Right lobe of liver (tissue), 6 donors: ENCODE data around the gene NXNL1. TPM values are rescaled to one million over a fixed set of nuclear protein-coding genes. Genes with fewer than 3 reads are reported as not detected.

Experiments used
- ATAC-seq, 4 donors: fragments of 200-7000 bp; cut with Tn5 transposase; one replicate each; pipeline ENCODE4 v1.9.1; 2020; ENCODE audit warnings: mild to moderate bottlenecking in 4 of 4, moderate library complexity in 4 of 4
- DNase-seq, 3 donors: peaks; one replicate each; pipeline ENCODE4 v3.0.0-alpha.2; 2020
- H3K27ac ChIP-seq, 3 donors: fragments of 200-600 bp; one replicate each; pipeline ENCODE4 v1.8.0; 2022
- H3K27me3 ChIP-seq, 2 donors: fragments of 200-600 bp; one replicate each; pipeline ENCODE4 v1.8.0; 2022
- H3K36me3 ChIP-seq, 4 donors: fragments of 200-600 bp; sonication (generic) in 1 of 4; one replicate each; pipeline versions ENCODE4 v1.5.1 to v1.8.0; 2017 to 2022; ENCODE audit warnings: control low read depth in 1 of 4
- H3K4me1 ChIP-seq, 4 donors: fragments of 200-600 bp; sonication (generic) in 1 of 4; one replicate each; pipeline versions ENCODE4 v1.5.1 to v1.8.0; 2017 to 2022; ENCODE audit warnings: control low read depth in 1 of 4
- H3K4me3 ChIP-seq, 3 donors: fragments of 200-600 bp; one replicate each; pipeline ENCODE4 v1.8.0; 2022
- H3K9me3 ChIP-seq, 4 donors: fragments of 200-600 bp; sonication (generic) in 1 of 4; one replicate each; pipeline versions ENCODE4 v1.5.1 to v1.8.0; 2017 to 2022; ENCODE audit warnings: control low read depth in 1 of 4
- CTCF ChIP-seq, 4 donors: fragments of 200-600 bp in 3 of 4; fragments of 450-650 bp in 1 of 4; IDR thresholded peaks; one replicate each; pipeline versions ENCODE4 v1.5.1 to v1.8.0; 2016 to 2022; ENCODE audit warnings: antibody characterized with exemption in 4 of 4, mild to moderate bottlenecking in 2 of 4
- POLR2A ChIP-seq: fragments of 450-650 bp; IDR thresholded peaks from one replicate; pipeline ENCODE4 v1.6.1; 2017; ENCODE audit warnings: antibody characterized with exemption, mild to moderate bottlenecking
- WGBS: methylation state at CpG from one replicate; pipeline ENCODE4 v1.1.6; 2018; ENCODE audit warnings: low coverage, low lambda C conversion rate; ENCODE audit not compliant: insufficient coverage; ENCODE audit errors: missing lambda C conversion rate; 5-methylcytosine and 5-hydroxymethylcytosine counted together
- intact Hi-C, 2 donors: fragments of 100-400 bp; cut with DNase I; formaldehyde crosslinking; loops; one replicate each; pipeline versions ENCODE4 v1.11.2 to v1.14.1; 2022
- total RNA-seq, 6 experiments: library from RNA; depleted of rRNA in 2 of 6; stranded (reverse); fragments of >200 nt in 2 of 6; fragmentation: NEBNext Ultra II Directional in 3 of 6; extraction: Animal tissue kit (Norgen Biotek cat#: 25700) in 3 of 6; gene quantifications; one replicate each; pipeline versions ENCODE4 v1.1.0 to v1.2.4, GENCODE V29; 2016 to 2023
- donor health status: DM: no; HTN: yes; CAD: no.
- donor health status: DM: no; HTN: no; CAD: no.
- donor health status: DM: no; HTN: no; CAD: no.
- donor health status: DM: no; HTN: yes; CAD: no.
- donor health status: DM: no; HTN: yes; CAD: no.

Gene NXNL1
- total RNA-seq, 6 experiments from 2014 or later, result not detected

DNA sequence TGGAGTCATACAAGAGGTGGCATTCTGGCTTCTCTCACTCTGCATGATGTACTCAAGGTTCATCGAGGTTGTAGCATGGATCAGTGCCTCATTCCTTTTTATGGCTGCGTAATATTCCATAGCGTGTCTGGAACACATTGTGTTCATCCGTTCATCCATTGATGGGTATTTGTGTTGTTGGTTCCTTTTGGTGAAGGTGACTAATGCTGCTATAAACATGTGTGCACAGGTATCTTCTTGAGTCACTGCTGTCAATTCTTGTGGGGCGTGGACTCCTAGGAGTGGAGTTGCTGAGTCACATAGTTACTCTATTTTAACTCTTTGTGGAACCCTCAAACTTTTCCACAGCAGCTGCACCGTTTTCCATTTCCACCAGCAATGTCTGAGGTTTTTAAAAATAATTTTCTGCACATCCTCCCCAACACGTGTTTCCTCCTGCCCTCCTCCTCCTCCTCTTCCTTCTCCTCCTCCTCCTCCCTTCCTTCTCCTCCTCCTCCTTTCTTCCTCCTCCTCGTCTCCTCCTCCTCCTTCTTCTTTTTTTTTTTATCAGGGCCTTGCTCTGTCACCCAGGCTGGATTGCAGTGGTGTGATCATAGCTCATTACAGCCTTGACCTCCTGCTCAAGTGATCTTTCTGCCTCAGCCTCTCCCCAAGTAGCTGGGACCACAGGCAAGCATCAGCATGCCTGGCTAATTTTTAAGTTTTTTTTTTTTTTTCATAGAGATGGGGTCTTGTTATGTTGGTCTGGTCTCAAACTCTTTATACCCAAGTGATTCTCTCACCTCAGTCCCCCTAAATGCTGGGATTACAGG lies 10.3 kb downstream of the NXNL1 start:
- Histone ChIP-seq H3K27ac (no peak overlapping the region), H3K4me1 (peaks cover 0 to 6% (median 0%) of the 10 kb centered on the region in 4 donors), H3K36me3 (no peaks in the 10 kb centered on the region), H3K4me3 (no peak overlapping the region), H3K27me3 (peaks cover 0 to 3% of the 10 kb centered on the region in 2 donors), H3K9me3 (no peaks in the 10 kb centered on the region)
- DNase-seq (no peak), ATAC-seq (no peak)
- intact Hi-C loops, result loop anchor here (10.0 kb wide), 2 partner anchors 56 to 106 kb away; partner anchors contain the start of gene CCDC194 (in 1 of the 2)
- 48% methylated on average over 8 of the region's 8 CpGs for WGBS
- no peak for TF ChIP-seq CTCF (IDR thresholded peaks at IDR 0.05)
- TF ChIP-seq POLR2A, result no peak

DNA sequence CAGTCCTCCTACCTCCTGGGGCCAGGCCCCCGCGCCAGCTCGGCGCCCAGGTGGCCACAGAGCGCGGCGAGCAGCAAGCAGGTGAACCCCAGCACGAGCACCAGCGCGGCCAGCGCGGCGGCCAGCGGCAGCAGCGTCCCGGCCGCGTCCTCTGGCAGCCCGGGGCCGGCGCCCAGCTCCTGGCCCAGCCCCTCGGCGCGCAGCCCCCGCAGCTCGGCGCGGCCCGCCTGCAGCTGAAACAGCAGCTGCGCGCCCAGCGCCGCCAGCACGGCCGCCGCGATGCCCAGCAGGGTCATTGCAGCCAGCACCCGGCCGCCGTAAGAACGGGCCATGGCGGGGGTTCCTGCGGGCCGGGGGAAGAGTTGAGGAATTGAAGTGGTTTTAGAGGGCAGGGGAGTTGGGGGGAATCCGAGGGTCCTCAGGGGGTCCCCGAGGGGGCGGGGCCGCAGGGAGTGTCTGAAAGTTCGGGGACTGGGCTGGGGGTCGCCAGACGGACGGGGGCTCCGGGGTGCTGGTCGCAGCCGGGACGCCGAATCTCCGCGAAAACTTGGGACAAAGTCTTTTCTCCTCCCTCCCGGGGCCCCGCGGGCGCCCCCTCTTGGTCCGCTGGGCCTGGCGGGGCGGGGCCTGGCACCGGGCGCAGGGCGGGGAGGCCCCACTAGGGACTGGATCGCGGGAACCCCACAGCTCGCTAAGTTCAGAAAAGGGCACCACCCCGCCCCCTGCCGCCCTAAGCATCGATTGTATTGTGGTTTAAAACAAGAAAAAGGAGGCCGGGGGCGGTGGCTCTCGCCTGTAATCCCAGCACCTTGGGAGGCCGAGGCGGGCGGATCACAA lies 12.4 kb downstream of the NXNL1 start, which contains the start of gene TMEM221:
Gene TMEM221, minus strand, starts transcription at position 538 of the 837 bp plus-strand sequence. Its CDS starts 206 bp downstream, at position 332.
- DNase-seq, result peak in 1 of 3 donors; percentile 47
- no peaks in the 10 kb centered on the region for H3K9me3 ChIP-seq
- peak; percentile 67 to 79 (median 71) for ATAC-seq
- no peak within 1 kb of the TSS for H3K27ac ChIP-seq
- H3K4me1 ChIP-seq, result peaks cover 0 to 6% (median 0%) of the 10 kb centered on the region in 4 donors
- no peaks in the 10 kb centered on the region for H3K27me3 ChIP-seq
- no peaks in the 10 kb centered on the region for H3K36me3 ChIP-seq
- peak within 1 kb of the TSS; percentile 25 to 42 (median 35) for H3K4me3 ChIP-seq
- intact Hi-C loops, result no loop called here
- TF ChIP-seq CTCF (IDR thresholded peaks at IDR 0.05) (peak; percentile 17 to 49 (median 40)), POLR2A (no peak)
- 7% methylated on average over 21 of the region's 81 CpGs for WGBS

- Histone ChIP-seq H3K27ac (no peak overlapping the region), H3K27me3 (no peaks in the 10 kb centered on the region), H3K4me1 (peaks cover 0 to 6% (median 0%) of the 10 kb centered on the region in 4 donors), H3K36me3 (no peaks in the 10 kb centered on the region), H3K4me3 (no peak overlapping the region), H3K9me3 (no peaks in the 10 kb centered on the region)
- TF ChIP-seq CTCF (IDR thresholded peaks at IDR 0.05) (no peak), POLR2A (no peak)
- WGBS, result 83% methylated on average over 2 of the region's 5 CpGs
- ATAC-seq, result peak in 1 of 4 donors; percentile 14
- no peak for DNase-seq
- intact Hi-C loops, result no loop called here
Observed at GRCh38 chr19:17447704-17448130, 13.0 kb downstream of the NXNL1 start.

GRCh38 chr19:17445526-17446165 lies 15.1 kb downstream of the NXNL1 start:
- intact Hi-C loops, result no loop called here
- DNase-seq (no peak), ATAC-seq (no peak)
- Histone ChIP-seq H3K9me3 (no peaks in the 10 kb centered on the region), H3K27me3 (no peaks in the 10 kb centered on the region), H3K27ac (no peak overlapping the region), H3K36me3 (no peaks in the 10 kb centered on the region), H3K4me1 (peaks cover 0 to 6% (median 0%) of the 10 kb centered on the region in 4 donors), H3K4me3 (no peak overlapping the region)
- TF ChIP-seq CTCF (IDR thresholded peaks at IDR 0.05) (no peak), POLR2A (no peak)
- 82% methylated on average over 1 of the region's 1 CpG for WGBS
